ENCODE data around the gene ASPG. TPM values are rescaled to one million over a fixed set of nuclear protein-coding genes. Genes with fewer than 3 reads are reported as not detected.

Gene ASPG
- not detected in 2 replicates for total RNA-seq (2014; rRNA removed; shearing (Covaris generic))

DNA sequence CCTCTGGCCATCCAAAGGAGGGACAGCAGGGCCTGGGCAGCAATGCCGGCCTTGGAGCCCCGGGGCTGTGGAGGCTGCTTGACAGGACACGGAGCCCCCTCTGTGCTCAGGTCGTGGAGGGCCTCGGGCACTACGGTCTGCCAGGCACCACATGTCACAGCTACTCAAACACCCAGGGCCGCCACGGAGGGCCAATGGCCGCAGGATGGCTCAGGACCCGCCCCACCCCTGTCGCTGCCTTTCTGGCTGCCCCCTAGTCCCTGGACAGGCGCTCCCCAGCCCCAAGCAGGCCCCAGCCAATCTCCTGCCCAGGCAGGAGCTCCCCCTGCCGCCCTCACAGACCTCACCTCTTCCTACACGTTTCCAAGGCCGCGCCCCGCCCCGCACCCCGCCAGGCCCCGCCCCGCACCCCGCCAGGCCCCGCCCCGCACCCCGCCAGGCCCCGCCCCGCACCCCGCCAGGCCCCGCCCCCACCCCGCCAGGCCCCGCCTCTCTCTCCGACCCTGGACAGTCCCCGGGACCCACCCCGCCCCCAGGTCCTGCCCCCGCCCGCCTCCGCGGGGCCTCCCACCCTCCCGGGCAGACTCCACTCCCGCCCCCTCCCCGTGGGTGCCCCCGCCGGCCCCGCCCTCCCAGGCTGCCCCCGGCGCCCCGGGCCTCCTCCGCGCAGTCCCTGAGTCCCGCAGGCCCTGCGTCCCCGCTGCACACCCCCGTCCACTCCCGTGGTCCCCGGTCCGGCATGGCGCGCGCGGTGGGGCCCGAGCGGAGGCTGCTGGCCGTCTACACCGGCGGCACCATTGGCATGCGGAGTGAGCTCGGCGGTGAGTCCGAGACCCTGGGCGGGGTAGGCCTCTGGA lies at the start of gene ASPG:
TSS of gene ASPG (plus strand) at position 669 of the 857 bp plus-strand sequence. CDS start at position 740, 71 bp downstream.
- no peak for DNase-seq (ENCODE audit: low spot score)

DNA sequence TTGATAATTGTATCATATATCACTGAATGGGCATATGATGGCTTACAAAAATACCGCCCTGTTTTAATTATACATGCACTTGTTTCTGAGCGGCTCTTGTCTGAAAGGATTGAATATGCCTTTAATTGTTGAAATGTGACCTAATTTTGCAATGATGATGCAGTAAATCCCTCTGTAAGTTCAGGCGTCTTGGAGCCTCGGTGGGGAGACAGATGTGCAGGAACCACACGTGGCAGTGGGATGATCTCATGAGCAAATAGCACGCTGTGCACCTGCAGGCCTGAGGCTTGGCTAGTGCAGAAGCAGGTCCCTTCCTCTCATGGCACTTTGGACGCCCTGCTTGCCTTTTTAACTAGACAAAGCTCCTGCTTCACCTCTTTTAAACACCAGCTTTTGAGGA lies 49.3 kb upstream of the ASPG start:
- no peak for DNase-seq (ENCODE audit: low spot score)

DNA sequence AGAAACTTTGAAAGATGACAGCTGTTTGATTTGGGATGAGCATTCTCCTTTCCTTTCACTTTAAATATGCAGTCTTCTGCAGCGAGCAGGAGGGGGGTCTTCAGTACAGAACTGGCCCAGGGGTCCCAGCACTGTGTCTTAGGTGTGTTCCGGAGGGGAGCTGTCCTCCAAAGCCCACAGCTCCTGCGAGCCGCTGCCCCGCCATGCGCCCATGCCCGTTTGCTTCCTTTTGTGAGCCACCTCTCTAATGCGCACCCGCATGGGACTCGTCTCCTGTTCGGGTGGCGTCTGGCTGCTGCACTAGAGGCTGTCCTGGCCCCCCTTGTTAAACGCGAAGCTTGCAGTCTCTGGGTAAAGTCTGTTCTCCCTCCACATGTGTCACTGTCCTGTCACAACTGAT lies 48.4 kb upstream of the ASPG start:
- DNase-seq (ENCODE audit: low spot score) = no peak

DNA sequence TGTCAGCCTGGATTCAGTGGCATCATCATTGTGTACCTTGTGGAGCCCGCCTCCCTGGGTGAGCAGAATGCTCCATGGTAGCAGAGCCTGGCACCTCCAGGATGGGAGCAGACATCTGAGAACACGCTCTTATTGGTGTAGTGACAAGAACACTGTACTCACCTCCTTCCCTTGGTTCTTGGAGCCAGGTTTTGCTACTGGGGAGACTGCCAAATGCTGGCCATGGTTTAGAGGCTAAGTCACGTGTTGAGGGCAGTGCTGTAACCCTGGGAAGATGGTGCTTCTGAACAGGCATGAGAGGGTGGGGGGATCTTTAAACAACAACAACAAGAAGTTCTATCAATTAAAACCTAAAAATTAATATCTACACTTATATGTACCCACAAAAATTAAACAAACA lies 47.6 kb upstream of the ASPG start:
- no peak for DNase-seq (ENCODE audit: low spot score)

DNA sequence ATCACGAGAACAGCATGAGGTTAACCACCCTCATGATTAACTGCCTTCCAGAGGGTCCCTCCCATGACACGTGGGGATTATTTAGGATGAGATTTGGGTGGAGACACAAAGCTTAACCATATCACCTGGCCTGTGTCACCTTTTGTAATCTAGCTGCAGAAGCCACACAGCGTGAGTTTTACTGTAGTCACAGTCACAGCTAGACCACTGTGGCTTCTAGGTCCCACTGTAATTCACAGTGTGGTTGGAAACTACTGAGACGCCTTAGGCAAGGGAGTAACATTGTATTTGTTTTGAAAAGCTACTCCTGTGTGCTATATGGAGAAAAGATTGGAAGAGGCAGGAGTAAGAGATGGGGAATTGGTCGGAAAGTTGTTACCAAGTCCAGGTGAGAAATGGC lies 46.3 kb upstream of the ASPG start:
- DNase-seq (ENCODE audit: low spot score) = no peak

DNA sequence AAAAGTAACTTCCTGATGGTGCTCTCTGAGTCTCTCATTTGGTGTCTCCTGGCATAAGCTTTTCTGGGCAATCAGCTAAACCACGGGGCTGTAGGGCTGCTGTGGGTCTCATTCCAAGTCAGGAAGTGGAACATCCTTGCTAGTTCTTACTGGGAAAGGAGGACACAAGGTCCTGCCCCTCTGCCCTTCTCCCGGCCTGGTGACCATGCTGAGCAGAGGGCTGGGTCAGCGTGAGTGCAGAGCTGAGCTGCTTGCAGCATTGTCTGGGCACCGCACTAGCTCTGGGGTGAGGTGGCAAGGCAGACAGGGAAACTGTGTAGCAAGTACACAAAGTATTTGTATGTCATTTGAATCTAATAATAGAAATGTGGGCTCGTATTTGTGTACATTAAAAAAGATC lies 45.0 kb upstream of the ASPG start:
- DNase-seq (ENCODE audit: low spot score) = no peak

DNA sequence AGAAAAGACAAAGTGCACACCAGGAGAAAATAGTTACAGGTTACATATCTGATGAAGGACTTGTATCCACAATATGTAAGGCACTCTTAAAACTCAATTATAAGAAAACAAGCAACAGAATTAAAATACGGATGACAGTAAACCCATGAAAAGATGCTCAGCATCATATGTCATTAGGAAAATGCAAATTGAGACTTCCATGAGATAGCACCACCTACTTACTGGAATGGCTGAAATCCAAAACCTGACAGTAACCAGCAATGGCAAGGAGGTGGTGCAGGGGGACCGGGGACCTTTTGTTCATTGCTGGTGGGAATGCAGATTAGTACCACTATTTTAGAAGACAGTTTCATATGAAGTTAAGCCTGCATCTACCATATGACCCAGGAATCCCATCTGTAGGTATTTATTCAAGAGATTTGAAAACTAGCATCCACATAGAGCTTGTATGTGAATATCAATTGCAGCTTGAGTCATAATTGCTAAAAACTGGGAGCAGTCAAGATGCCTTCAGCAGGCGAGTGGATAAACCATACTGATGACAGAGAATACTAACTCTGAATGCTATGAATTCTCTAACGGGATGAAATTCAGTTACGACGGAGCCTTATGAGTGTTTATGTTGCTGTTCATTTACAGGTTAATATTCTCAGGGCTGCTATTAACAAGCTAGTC lies 43.9 kb upstream of the ASPG start:
- no peak for DNase-seq (ENCODE audit: low spot score)

DNA sequence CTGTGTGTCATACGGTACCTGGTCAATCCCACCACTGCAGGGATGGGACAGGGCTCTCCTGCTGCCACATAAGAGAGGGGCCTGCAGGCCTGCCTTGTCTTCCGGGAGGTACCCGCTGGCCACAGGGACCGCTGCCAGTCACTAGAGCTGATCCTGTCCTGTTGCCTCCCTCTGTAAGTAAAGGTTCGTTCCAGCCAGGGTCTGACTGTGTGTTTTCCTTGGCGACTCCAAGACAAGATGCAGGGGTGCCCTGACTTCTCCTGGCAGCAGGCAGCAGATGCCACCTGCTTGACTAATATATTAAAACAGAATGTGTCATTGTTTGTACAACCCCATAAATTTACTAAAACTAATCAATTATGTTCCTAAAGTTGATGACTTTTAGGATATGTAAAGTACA lies 41.5 kb upstream of the ASPG start:
- DNase-seq (ENCODE audit: low spot score) = no peak

DNA sequence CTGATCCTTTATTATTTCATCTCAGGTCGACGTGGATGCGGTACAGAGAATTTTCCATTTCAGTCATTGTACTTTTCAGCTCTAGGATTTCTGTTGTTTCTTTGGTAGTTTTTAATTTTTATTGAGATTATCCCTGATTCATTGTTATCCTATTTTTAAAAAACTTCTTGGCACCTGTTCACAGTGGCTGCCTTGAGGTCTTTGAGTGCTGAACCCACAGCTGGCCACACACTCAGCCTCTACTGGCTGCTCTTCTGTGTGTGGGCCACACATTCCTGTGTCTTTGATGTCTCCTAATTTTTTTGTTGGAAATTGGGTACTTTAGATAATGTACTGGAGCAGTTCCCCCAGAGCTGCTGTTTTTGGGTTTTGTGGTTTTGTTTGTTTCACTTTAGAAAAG lies 37.7 kb upstream of the ASPG start:
- no peak for DNase-seq (ENCODE audit: low spot score)

DNA sequence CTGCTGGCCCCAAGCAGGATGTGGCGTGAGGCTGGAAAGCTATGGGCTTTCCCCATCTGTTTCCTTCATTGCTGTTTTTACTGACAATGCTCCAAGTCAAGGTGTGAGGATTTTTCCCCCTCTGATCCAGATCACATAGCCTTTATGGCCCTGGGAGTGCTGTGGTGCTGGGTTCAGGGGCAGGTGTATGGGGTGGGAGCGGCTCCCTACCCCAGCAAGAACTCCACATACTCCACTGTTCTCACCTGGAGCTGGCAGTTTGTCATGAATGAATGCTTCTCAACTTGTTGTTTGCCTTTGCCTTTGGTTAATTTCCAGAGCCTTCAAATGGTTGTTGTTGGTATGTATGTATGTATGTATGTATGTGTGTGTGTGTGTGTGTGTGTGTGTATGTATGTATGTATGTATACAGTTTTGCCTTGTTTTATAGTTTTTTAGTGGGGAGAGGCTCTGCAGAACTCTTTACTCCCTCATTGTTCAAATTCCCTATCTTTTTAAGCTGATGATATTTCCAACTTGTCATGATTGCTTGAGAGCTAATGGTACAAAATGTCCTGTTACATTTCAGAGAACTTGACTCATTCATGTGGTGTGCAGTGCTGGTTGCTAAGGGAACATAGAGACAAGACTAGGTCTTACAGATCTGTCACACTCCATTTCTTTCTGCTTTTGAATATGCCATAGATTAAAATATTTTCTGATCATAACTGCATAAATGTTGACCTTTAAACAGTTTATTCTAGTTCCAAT lies 36.6 kb upstream of the ASPG start:
- DNase-seq (ENCODE audit: low spot score) = no peak

DNA sequence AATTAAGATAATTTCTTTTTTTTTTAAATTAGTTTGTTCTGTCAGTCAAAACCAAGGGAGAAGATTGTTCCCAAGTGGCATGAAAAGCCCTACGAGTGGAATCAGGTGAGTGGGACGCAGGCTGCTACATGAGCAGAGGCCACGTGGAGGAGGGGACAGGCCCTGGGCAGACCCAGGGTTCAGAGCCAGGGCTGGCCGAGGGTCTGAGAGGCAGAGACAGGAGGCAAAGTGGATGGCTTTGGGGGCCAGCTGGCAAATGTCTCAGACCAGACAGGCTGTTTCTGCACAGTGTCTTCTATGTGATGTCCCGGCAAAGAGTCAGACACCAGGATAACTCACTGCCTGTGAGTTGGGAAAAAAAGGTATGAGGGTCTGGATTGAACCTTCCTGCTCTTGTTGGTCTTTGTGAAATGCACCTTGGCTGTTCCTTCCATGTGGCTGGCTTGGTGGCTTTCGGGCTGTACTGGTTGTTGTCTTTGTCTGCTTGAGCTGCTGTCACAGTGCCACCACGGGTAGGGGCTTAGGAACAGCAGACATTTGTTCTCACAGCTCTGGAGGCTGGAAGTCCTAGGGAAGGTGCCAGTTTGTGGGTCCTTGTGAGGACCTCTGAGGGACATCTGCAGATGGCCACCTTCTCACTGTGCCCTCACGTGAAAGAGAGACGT lies 35.8 kb upstream of the ASPG start:
- DNase-seq (ENCODE audit: low spot score) = no peak

DNA sequence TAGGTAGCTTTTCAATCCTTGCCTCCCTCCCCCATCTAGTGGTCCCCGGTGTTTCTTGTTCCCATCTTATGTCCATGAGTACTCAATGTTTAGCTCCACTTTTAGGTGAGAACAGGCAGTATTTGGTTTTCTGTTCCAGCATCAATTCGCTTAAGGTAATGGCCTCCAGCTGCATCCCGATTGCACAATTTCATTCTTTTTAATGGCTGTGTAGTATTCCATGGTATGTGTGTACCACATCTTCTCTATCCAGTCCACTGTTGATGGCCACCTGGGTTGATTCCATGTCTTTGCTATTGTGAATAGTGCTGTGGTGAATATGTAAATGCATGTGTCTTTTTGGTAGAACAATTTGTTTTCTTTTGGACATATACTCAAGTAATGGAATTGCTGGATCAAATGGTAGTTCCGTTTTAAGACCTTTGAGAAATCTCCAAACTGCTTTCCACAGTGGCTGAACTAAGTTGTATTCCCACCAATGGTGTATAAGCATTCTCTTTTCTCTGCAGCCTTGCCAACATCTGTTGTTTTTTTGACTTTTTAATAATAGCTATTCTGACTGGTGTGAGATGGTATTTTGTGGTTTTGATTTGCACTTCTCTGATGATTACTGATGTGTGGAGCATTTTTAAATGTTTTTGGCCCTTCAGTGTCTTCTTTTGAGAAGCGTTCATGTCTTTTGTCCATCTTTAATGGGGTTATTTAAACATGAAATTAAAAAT lies 34.2 kb upstream of the ASPG start:
- DNase-seq (ENCODE audit: low spot score) = no peak

DNA sequence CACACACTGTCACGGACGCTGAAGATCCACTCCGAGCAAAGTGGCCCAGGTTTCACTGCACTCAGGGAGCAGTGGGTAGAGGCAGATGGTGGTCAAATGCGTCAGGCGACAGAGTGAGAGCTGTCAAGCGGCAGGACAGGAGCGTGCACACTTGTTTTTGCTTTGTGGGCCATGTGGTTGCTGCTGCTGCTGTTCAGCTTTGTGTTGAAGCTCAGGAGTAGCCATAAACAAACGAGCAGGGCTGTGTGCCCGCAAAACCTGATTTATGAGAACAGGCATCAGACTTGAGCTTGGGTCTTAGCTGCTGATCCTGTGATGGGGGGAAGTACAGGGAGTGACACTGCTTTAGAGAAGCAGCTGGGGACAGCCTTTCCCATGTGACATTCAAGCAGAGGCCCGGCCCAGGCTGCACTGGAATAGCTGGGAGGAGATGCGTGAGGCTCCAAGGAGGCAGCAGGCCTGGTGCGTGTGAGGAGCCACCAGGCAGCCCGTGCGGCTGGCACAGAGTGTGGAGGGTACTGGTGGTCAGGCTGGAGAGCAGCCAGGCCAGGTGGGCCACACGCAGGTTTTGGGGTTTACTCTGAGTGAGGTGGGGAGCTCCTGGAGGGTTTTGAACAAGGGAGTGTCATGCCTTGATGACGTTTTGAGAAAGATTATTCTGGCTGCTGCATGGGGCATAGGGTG lies 31.1 kb upstream of the ASPG start:
- no peak for DNase-seq (ENCODE audit: low spot score)

DNA sequence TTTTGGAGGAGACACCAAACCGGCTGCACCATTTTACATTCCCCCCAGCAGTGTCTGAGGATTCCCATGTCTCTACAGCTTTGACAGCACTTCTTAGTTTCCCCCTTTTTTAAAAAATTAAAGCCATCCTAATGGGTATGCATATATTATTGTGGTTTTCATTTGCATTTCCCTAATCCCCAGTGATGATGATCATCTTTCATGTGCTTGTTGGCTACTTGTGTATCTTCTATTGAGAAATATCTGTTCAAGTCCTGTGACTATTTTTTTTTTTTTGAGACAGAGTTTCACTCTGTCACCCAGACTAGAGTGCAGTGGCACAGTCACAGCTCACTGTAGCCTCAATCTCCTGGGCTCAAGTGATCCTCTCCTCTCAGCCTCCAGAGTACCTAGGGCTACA lies 23.2 kb upstream of the ASPG start:
- no peak for DNase-seq (ENCODE audit: low spot score)

DNA sequence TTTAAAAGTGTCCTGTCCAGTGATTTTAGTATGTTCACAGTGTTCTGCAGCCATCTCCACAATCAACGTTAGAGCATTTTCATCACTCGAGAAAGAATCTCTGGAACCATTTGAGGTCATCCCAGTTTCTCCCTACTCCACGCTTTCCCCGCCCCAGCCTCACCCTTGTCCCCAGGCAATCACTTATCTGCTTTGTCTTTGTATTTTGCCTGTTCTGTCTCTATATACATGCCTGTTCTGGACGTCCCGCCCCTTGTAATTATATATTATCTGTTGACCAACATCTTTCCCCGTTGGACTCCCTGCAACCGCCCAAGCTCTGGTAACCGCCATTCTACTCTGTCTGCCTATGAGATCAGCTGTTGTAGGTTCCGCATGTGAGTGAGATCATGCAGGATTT lies 21.5 kb upstream of the ASPG start:
- DNase-seq (ENCODE audit: low spot score) = no peak

DNA sequence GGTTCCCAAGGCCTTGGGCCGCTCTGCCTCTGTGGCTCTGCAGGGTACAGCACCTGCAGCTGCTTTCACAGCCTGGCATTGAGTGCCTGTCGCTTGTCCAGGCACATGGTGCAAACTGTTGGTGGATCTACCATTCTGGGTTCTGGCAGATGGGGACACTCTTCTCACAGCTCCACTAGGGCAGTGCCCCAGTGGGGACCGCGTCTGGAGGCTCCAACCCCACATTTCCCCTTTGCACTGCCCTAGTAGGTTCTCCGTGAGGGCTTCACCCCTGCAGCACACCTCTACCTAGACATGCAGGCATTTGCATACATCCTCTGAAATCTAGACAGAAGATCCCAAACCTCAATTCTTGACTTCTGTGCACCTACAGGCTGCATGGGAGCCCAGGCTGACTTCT lies 19.2 kb upstream of the ASPG start:
- DNase-seq (ENCODE audit: low spot score) = no peak

DNA sequence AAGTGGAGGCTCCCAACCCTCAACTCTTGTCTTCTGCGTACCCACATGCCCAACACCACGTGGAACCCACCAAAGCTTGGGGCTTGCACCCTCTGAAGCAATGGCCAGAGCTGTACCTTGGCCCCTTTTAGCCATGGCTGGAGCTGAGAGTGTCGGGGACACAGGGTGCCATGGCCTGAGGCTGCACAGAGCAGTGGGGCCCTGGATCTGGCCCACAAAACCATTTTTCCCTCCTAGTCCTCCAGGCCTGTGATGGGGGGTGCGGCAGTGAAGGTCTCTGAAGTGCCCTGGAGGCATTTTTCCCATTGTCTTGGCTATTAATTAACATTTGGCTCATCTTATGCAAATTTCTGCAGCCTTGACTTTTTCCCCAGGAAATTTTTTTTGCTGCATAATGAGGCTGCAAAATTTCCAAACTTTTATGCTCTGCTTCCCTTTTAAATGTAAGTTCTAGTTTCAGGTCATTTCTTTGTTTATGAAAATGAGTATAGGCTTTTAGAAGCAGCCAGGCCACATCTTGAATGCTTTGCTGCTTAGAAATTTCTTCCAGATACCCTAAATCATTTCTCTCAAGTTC lies 18.7 kb upstream of the ASPG start:
- no peak for DNase-seq (ENCODE audit: low spot score)

DNA sequence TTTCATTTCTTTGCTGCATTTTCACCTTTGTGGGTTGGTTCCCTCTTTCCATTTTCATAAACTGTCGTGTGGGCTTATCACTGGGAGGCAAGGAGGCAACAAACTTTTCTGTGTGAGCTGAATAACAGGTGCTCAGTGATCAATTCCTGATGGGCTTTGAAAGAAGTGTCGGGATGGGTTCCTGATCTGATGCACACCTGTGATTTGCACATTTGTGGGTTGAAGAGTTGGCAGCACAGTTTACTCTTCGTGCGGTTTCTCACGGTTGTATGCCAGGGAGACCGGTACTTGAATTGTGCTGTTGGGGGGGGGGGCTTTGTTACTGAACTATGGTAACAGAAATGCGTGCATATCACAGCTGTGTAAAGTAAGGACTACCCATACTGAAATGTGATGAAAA lies 16.0 kb upstream of the ASPG start:
- DNase-seq (ENCODE audit: low spot score) = no peak

DNA sequence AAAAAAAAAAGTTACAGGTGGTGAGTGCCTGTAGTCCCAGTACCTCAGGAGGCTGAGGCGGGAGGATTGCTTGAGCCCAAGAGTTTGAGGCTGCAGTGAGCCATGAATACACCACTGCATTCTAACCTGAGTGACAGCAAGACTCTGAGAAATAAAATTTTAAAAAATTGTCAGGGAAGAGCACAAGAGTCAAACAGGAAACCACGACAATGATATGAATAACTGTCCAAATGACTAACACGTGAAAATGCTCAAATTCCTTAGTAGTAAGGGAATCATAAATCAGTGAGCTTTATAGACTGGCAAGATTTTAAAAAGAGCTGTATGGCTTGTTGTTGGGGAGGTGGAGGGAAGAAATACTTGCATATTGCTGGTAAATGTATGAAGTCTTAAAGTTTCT lies 12.9 kb upstream of the ASPG start:
- DNase-seq (ENCODE audit: low spot score) = peak; percentile 28

DNA sequence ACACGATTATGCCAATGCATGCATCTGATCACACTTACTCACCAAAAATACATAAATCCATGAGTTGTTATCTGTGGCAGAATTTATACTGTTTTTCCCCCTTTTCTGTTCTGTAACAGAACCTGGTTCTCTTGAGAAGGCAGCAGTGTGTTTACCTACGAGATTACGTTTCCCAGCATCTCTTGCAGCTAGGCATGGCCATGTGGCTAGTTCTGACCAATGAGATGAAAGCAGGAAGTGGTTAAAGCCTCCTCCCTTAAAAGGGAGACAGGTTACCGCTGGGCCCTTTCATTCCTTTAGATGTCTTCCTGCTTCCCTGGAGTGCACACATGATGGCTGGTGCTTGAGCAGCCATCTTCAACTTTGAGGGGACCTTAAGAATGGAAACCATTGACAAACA lies 11.7 kb upstream of the ASPG start:
- DNase-seq (ENCODE audit: low spot score) = no peak

All from A172 (cell line).